ENCODE data around the gene CDH8.

The CDH8 gene, protein sequence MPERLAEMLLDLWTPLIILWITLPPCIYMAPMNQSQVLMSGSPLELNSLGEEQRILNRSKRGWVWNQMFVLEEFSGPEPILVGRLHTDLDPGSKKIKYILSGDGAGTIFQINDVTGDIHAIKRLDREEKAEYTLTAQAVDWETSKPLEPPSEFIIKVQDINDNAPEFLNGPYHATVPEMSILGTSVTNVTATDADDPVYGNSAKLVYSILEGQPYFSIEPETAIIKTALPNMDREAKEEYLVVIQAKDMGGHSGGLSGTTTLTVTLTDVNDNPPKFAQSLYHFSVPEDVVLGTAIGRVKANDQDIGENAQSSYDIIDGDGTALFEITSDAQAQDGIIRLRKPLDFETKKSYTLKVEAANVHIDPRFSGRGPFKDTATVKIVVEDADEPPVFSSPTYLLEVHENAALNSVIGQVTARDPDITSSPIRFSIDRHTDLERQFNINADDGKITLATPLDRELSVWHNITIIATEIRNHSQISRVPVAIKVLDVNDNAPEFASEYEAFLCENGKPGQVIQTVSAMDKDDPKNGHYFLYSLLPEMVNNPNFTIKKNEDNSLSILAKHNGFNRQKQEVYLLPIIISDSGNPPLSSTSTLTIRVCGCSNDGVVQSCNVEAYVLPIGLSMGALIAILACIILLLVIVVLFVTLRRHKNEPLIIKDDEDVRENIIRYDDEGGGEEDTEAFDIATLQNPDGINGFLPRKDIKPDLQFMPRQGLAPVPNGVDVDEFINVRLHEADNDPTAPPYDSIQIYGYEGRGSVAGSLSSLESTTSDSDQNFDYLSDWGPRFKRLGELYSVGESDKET

GRCh38 chr16:62036101-62036801, at the start of gene CDH8:
Gene CDH8, minus strand, starts transcription at chr16:62036438. Its CDS starts 15,035 bp downstream, at chr16:62021403.
- H3K4me3 Mint-ChIP-seq, result no peak within 1 kb of the TSS
- no peak for ATAC-seq (replicated peaks)
- H3K36me3 Mint-ChIP-seq, result no peaks in the 10 kb centered on the region
- peak within 1 kb of the TSS; percentile 71 for H3K27ac Mint-ChIP-seq
- no peak for DNase-seq
- no peaks in the 10 kb centered on the region for H3K9me3 Mint-ChIP-seq
- peaks cover 43 to 56% of the 10 kb centered on the region in 2 donors for H3K27me3 Mint-ChIP-seq
- H3K4me1 Mint-ChIP-seq, result no peaks in the 10 kb centered on the region

DNA sequence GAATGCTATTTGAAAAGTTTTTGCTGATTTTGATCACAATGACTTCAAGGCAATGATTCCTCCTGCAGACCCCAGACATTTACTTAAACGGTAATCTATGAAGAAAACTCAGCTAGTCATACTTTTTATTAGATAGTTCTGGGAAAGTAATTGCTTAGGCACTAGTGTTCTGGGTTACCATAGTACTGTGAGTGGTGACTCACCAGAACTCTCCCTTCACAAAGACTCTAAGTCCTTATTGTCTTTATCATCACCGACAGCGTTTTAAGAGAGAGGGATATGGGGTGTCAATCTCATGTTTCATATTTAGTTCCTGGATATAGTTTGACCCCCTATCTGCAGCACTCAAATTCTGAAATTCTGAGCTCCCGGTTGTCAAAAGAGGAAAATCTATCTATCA, 43.0 kb upstream of the CDH8 start:
- no peak overlapping the region for H3K27ac Mint-ChIP-seq
- no peak for ATAC-seq (replicated peaks)
- no peak overlapping the region for H3K4me3 Mint-ChIP-seq
- no peak for DNase-seq
- peaks cover 0 to 1% of the 10 kb centered on the region in 2 donors for H3K9me3 Mint-ChIP-seq
- no peaks in the 10 kb centered on the region for H3K36me3 Mint-ChIP-seq
- H3K4me1 Mint-ChIP-seq, result no peaks in the 10 kb centered on the region
- no peaks in the 10 kb centered on the region for H3K27me3 Mint-ChIP-seq

DNA sequence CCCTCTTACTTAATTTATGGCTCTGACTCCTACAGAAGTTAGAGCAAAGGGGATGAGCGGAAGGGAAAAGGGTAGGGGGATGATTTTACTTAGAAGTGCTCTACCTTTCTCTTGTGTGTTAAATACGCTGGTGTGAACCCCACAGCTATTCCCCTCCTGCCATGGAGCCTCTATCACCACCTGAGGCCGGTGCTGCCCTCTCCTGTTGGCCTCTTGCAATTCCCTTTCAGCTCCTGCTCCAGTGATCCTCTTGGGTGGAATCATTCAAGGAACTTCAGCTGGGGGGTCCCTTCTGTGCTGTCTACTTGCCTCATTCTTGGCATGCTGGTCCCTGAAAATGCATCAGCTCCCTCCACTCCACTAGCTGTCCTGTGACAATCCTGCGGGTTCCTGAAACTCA, 41.8 kb upstream of the CDH8 start:
- H3K9me3 Mint-ChIP-seq, result peaks cover under 1 to 1% of the 10 kb centered on the region in 2 donors
- ATAC-seq (replicated peaks) (no peak), DNase-seq (no peak)
- H3K4me1 Mint-ChIP-seq, result no peaks in the 10 kb centered on the region
- no peak overlapping the region for H3K4me3 Mint-ChIP-seq
- H3K36me3 Mint-ChIP-seq, result no peaks in the 10 kb centered on the region
- no peak overlapping the region for H3K27ac Mint-ChIP-seq
- no peaks in the 10 kb centered on the region for H3K27me3 Mint-ChIP-seq

GRCh38 chr16:62076886-62077285, 40.6 kb upstream of the CDH8 start:
- Mint-ChIP-seq H3K4me1 (no peaks in the 10 kb centered on the region), H3K36me3 (no peaks in the 10 kb centered on the region), H3K9me3 (peaks cover 3 to 5% of the 10 kb centered on the region in 2 donors), H3K4me3 (no peak overlapping the region), H3K27ac (no peak overlapping the region), H3K27me3 (no peaks in the 10 kb centered on the region)
- DNase-seq, result no peak
- ATAC-seq (replicated peaks), result no peak

DNA sequence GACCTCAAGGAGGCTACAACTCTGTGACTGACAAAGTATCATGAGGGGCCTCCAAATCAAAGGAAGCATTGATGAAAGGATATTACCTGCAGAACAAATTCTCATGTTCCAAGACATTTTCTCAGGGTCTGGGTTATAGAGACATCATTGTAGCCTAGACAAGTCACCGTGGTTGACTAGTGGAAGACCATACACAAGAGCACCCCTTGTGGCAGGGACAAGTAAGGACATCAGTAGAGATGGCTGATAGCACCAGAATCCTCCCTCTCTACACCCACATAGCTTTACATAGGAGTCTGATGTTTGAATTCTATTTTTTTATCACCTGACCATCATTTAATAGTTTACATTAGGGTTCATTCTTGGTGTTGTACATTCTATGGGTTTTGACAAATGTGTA, 32.5 kb upstream of the CDH8 start:
- Mint-ChIP-seq H3K27me3 (no peaks in the 10 kb centered on the region), H3K9me3 (peaks cover 6 to 13% of the 10 kb centered on the region in 2 donors), H3K4me1 (no peaks in the 10 kb centered on the region), H3K27ac (no peak overlapping the region), H3K36me3 (no peaks in the 10 kb centered on the region), H3K4me3 (no peak overlapping the region)
- DNase-seq, result no peak
- peak in 1 of 2 donors; percentile 45 for ATAC-seq (replicated peaks)

- H3K4me3 Mint-ChIP-seq, result no peak overlapping the region
- DNase-seq (no peak), ATAC-seq (replicated peaks) (no peak)
- peaks cover 6 to 12% of the 10 kb centered on the region in 2 donors for H3K9me3 Mint-ChIP-seq
- H3K27ac Mint-ChIP-seq, result no peak overlapping the region
- H3K27me3 Mint-ChIP-seq, result no peaks in the 10 kb centered on the region
- no peaks in the 10 kb centered on the region for H3K36me3 Mint-ChIP-seq
- no peaks in the 10 kb centered on the region for H3K4me1 Mint-ChIP-seq
These were observed 31.7 kb upstream of the CDH8 start for GRCh38 chr16:62067981-62068380.

- peaks cover 4 to 8% of the 10 kb centered on the region in 2 donors for H3K9me3 Mint-ChIP-seq
- no peak overlapping the region for H3K4me3 Mint-ChIP-seq
- no peak overlapping the region for H3K27ac Mint-ChIP-seq
- H3K4me1 Mint-ChIP-seq, result no peaks in the 10 kb centered on the region
- H3K36me3 Mint-ChIP-seq, result no peaks in the 10 kb centered on the region
- H3K27me3 Mint-ChIP-seq, result no peaks in the 10 kb centered on the region
- no peak for DNase-seq
- no peak for ATAC-seq (replicated peaks)
These were observed 30.9 kb upstream of the CDH8 start for GRCh38 chr16:62067182-62067581.

- peaks cover 4 to 8% of the 10 kb centered on the region in 2 donors for H3K9me3 Mint-ChIP-seq
- H3K4me3 Mint-ChIP-seq, result no peak overlapping the region
These were observed 30.5 kb upstream of the CDH8 start for GRCh38 chr16:62066747-62067146.

GRCh38 chr16:62064173-62064572, 27.9 kb upstream of the CDH8 start:
- H3K27me3 Mint-ChIP-seq, result no peaks in the 10 kb centered on the region
- no peaks in the 10 kb centered on the region for H3K36me3 Mint-ChIP-seq
- H3K4me3 Mint-ChIP-seq, result no peak overlapping the region
- DNase-seq (no peak), ATAC-seq (replicated peaks) (no peak)
- H3K27ac Mint-ChIP-seq, result no peak overlapping the region
- H3K4me1 Mint-ChIP-seq, result no peaks in the 10 kb centered on the region
- H3K9me3 Mint-ChIP-seq, result peaks cover 4 to 6% of the 10 kb centered on the region in 2 donors

More at GRCh38 chr16:62066747-62067146, 30.5 kb upstream of the CDH8 start:
- Mint-ChIP-seq H3K27ac (no peak overlapping the region), H3K36me3 (no peaks in the 10 kb centered on the region), H3K4me1 (no peaks in the 10 kb centered on the region), H3K27me3 (no peaks in the 10 kb centered on the region)
- no peak for ATAC-seq (replicated peaks)
- DNase-seq, result no peak

DNA sequence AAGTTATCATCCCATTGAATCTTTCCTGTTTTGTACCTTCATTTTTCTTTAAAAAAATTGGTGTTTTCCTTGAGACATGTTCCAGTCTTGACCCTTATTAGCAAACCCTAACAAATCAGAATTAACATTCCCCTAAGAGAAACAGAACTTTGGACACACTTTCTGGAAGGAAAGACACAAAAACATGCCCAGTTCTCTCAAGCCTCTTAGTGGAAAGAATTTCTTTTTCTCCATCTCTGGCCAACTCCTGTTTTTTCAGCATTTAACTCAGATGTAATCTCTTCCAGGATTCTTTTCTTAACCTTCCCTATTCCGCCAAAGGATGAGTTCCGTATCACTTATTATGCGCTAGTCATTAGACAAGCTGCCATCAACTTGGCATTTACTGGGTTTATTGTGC, 23.9 kb upstream of the CDH8 start:
- Mint-ChIP-seq H3K36me3 (no peaks in the 10 kb centered on the region), H3K9me3 (peaks cover 0 to 4% of the 10 kb centered on the region in 2 donors), H3K27me3 (no peaks in the 10 kb centered on the region), H3K4me1 (no peaks in the 10 kb centered on the region), H3K27ac (no peak overlapping the region), H3K4me3 (no peak overlapping the region)
- ATAC-seq (replicated peaks) (no peak), DNase-seq (no peak)

GRCh38 chr16:62059527-62059926, 23.3 kb upstream of the CDH8 start:
- H3K36me3 Mint-ChIP-seq, result no peaks in the 10 kb centered on the region
- peaks cover 0 to 4% of the 10 kb centered on the region in 2 donors for H3K9me3 Mint-ChIP-seq
- H3K4me1 Mint-ChIP-seq, result no peaks in the 10 kb centered on the region
- no peak overlapping the region for H3K4me3 Mint-ChIP-seq
- ATAC-seq (replicated peaks) (no peak), DNase-seq (no peak)
- no peak overlapping the region for H3K27ac Mint-ChIP-seq
- no peaks in the 10 kb centered on the region for H3K27me3 Mint-ChIP-seq

- Mint-ChIP-seq H3K4me1 (no peaks in the 10 kb centered on the region), H3K27me3 (no peaks in the 10 kb centered on the region), H3K27ac (no peak overlapping the region), H3K9me3 (peaks cover 0 to 4% of the 10 kb centered on the region in 2 donors), H3K36me3 (no peaks in the 10 kb centered on the region), H3K4me3 (no peak overlapping the region)
- ATAC-seq (replicated peaks) (no peak), DNase-seq (no peak)
These were observed 22.2 kb upstream of the CDH8 start for GRCh38 chr16:62058412-62058811.

- Mint-ChIP-seq H3K36me3 (no peaks in the 10 kb centered on the region), H3K4me3 (no peak overlapping the region), H3K27ac (no peak overlapping the region), H3K27me3 (no peaks in the 10 kb centered on the region), H3K4me1 (no peaks in the 10 kb centered on the region), H3K9me3 (peaks cover 0 to 6% of the 10 kb centered on the region in 2 donors)
- no peak for DNase-seq
- ATAC-seq (replicated peaks), result no peak
These were observed 15.7 kb upstream of the CDH8 start for GRCh38 chr16:62051942-62052341.

GRCh38 chr16:62050793-62051192, 14.6 kb upstream of the CDH8 start:
- Mint-ChIP-seq H3K36me3 (no peaks in the 10 kb centered on the region), H3K4me3 (no peak overlapping the region), H3K27me3 (no peaks in the 10 kb centered on the region), H3K4me1 (no peaks in the 10 kb centered on the region), H3K27ac (no peak overlapping the region), H3K9me3 (peaks cover 0 to 6% of the 10 kb centered on the region in 2 donors)
- DNase-seq (no peak), ATAC-seq (replicated peaks) (no peak)

All from stimulated activated naive B cell treated with anti-CD40 and anti-IgM and Interleukin-4, amounts not matched to agents 10 μg/mL and 1 μg/mL and 100 μg/mL, for 72 hours (primary cell).